ENCODE results near the gene SUPT4H1.

Gene SUPT4H1

GRCh38 chr17:58338841-58339754 is 12.9 kb downstream of the SUPT4H1 start:
- peak; percentile 94 to 95 for DNase-seq

- DNase-seq: peak; percentile 60 to 69
These were observed 13.6 kb downstream of the SUPT4H1 start for GRCh38 chr17:58338454-58338840.

GRCh38 chr17:58337600-58338453 is 14.2 kb downstream of the SUPT4H1 start:
- DNase-seq: peak; percentile 94 to 96

GRCh38 chr17:58337210-58337599 is 14.8 kb downstream of the SUPT4H1 start:
- peak; percentile 65 to 71 for DNase-seq

- DNase-seq: peak; percentile 52 to 60
These were observed 15.4 kb downstream of the SUPT4H1 start for GRCh38 chr17:58336456-58337209.

- peak; percentile 75 to 81 for DNase-seq
These were observed 16.1 kb downstream of the SUPT4H1 start for GRCh38 chr17:58335779-58336455.

GRCh38 chr17:58335061-58335731 is 16.8 kb downstream of the SUPT4H1 start:
- peak; percentile 79 to 81 for DNase-seq

DNA sequence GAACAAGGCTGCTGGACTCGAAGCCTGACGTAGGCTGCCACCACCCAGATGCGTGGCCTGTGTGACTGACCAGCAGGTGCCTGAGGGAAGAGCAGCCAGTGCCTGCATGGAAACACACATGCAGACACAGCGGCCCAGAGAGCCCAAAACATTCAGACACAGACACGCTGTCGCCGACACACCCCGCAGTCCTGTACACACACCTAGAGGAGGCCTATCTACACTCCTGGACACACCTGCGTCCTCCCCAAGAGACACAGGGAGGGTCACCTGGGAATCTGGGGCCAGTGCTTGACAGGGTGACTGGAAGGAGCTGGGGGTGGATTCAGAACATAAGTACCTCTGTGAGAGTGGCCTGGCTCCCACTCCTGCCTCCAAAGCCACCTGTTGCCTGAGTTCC is 17.3 kb downstream of the SUPT4H1 start:
- DNase-seq: peak in 1 of 2 experiments; percentile 53

GRCh38 chr17:58334256-58334655 is 17.7 kb downstream of the SUPT4H1 start:
- peak in 1 of 2 experiments; percentile 40 for DNase-seq

GRCh38 chr17:58333736-58334207 is 18.2 kb downstream of the SUPT4H1 start:
- peak; percentile 37 to 54 for DNase-seq

- peak; percentile 86 to 88 for DNase-seq
These were observed 18.9 kb downstream of the SUPT4H1 start for GRCh38 chr17:58332778-58333735.

GRCh38 chr17:58331815-58332777 is 19.9 kb downstream of the SUPT4H1 start:
- peak; percentile 93 to 94 for DNase-seq

GRCh38 chr17:58330997-58331814 is 20.8 kb downstream of the SUPT4H1 start:
- peak; percentile 75 to 81 for DNase-seq

DNA sequence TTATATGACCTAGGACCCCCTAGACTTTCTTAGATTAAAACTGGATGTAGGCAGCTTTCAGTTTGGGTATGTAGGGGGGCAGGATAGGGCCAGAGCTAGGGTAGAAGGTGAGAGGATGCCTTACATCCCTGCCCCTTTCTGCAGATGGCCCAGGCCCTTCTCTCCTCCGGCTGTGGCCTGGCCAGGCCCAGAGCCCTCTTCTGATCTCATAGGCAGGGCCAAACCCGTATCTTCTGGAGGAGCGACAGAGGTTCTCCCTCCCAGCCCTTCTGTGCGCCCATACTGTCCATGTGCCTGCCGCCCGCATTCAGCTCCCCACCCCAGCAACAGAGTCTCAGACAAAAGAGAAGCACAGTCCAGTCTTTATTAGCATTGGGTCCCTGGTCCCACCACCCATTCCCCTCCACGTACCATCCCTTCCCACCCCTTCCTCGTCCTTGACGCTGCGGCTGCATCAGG is 21.4 kb downstream of the SUPT4H1 start:
- DNase-seq: peak in 1 of 2 experiments; percentile 61

- DNase-seq: peak; percentile 64 to 69
These were observed 22.0 kb downstream of the SUPT4H1 start for GRCh38 chr17:58329810-58330537.

GRCh38 chr17:58329035-58329809 is 22.8 kb downstream of the SUPT4H1 start:
- DNase-seq: peak; percentile 91 to 94

All from activated CD4-positive, alpha-beta T cell treated with anti-CD3 and anti-CD28 coated beads, Interleukin-2, amount 50 U/mL, for 48 hours (primary cell).